Measurements from ENCODE around the gene TMEM25.
A peak's percentile ranks its signal among the peaks of the same experiment; 100 is the strongest.
"Not testable (repeated sequence)": the region's sequence is repeated elsewhere in the genome, so short reads cannot be mapped to it uniquely, and the experiment has no call there.

The TMEM25 gene

DNA sequence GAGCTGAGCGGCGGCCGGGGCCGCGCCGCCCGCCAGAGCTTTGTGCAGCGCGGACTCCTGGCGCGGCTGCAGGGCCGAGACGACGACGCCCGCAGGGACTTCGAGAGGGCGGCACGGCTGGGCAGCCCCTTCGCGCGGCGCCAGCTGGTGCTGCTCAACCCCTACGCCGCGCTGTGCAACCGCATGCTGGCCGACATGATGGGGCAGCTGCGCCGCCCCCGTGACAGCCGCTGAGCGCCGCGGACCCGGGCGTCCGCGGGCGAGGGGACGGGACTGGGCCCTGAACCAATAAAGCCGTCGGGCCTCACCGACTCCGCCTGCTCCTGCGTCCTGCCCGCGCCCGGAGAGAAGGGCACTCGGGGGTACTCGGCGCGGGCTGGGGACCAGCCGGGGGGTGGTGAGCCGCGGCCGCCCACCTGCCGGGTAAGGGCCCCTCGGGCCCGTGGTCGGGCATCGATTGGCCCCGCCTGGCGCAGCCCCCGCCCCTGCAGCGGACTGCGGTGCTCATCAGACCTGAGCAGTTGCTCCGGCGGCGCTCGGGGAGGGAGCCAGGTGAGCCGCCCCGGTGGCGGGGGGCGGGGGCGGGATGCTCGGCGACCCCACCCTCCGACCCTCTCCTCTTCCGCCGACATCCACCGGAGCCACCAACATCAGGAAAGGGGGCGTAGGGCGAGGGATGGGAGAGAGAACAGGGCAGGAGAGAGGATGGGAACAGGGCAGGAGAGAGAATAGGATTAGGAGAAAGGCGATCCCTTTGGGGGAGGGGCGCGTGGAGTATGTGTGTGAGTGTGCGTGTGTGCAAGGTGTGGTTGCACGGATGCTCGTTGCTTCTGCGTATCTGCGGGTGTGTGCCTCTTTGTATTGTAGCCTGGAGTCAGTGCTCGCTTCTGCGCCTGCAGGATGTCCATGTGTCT lies at the start of gene TMEM25:
TSS of gene TMEM25 (plus strand) at position 510 of the 914 bp plus-strand sequence. CDS start 610 bp downstream, outside the sequence.
- DNase-seq (ENCODE audit: low read depth in 2 of 2): peak; percentile 45 to 48

DNA sequence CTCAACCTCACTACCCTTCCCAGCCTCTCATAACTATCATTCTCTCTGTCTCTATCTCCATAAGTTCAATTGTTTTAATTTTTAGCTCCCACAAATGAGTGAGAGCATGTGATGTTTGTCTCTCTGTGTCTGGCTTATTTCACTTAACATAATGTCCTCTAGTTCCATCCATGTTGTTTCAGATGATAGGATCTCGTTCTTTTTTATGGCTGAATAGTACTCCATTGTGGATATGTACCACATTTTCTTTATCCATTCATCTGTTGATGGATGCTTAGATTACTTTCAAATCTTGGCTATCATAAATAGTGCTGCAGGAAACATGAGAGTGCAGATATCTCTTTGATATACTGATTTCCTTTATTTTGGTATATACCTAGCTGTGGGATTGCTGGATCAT lies 49.8 kb upstream of the TMEM25 start:
- not testable (repeated sequence) for DNase-seq (ENCODE audit: low read depth in 2 of 2)

DNA sequence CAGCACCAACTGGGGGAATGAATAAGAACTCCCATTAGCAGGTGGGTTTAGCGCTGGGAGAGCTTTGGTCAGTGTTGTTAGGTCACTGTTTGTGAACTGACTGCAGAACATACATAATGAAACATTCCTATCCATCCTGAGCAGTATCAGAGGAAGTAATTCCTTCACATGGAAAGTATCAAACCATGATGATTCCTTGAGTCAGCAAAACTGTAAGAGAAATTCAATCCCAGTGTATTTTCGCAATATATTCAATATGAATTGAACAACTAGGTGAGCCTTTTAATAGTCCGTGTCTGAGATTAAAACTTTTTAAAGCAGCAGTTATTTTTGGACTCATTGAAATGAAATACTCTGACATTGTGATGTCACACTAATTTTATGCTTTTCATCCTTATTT lies 46.6 kb upstream of the TMEM25 start:
- DNase-seq (ENCODE audit: low read depth in 2 of 2): no peak

DNA sequence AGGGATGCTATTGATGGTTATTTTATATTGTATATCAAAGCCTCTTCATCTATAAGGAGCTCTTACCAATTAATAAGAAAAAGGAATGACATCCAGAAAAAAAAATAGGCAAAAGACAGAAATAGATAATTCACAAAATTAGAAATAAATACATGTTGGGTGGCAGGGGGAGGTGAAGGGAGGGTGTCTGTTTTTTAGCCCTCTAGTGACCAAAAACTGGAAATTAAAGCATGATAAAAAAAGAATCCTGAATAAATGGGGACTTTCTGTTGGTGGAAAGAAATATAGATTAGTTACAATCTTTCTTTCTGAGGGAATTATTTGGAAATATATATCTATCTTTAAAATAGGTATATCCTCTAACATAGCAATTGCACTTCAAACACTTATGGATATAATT lies 45.7 kb upstream of the TMEM25 start:
- no peak for DNase-seq (ENCODE audit: low read depth in 2 of 2)

DNA sequence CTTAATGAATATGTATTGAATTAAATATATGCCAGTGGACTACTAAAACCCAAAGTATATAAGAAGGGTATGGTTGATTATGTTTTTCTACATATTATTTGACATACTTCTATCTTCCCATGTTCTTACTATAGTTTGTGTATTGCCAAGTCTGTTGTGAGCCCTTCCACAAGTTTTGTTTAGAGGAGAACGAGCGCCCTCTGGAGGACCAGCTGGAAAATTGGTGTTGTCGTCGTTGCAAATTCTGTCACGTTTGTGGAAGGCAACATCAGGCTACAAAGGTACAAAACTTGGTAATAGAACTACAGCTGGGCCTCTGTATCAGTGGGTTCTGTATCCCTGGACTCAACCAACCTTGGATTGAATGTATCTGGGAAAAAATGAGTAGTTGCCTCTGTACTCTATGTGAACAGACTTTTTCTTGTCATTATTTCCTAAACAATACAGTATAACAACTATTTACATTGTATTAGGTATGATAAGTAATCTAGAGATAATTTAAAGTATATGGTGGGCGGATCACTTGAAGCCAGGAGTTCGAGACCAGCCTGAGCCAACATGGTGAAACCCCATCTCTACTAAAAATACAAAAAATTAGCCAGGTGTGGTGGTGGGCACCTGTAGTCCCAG lies 42.4 kb upstream of the TMEM25 start:
- DNase-seq (ENCODE audit: low read depth in 2 of 2): peak; percentile 63 to 64

DNA sequence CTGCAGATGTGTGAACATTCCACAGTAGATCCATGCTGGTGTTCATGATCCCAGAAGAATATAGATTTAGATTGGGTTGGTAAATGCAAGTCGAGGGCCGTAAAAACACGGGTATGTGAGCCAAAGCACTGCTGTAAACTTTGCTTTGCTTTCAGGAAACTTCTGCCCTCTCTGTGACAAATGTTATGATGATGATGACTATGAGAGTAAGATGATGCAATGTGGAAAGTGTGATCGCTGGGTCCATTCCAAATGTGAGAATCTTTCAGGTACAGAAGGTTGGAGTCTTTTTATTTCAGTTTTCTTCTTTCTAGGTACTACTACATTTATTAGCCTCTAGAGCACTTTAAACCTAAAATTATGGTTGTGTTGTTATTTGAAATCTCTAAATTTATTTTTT lies 40.0 kb upstream of the TMEM25 start:
- DNase-seq (ENCODE audit: low read depth in 2 of 2): no peak

DNA sequence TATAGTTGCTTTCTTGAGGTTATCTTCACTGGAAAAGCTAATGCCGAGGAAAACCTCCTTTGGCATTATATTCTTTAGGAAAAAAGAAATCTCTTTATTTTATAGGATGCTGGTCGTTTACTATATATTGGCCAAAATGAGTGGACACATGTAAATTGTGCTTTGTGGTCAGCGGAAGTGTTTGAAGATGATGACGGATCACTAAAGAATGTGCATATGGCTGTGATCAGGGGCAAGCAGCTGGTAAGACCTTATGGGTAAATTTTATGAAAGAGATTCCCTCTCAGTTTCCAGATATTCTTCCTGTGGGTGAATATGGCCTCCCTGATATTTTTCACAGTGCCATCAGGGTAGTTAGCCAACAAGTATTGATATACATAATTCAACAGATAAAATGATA lies 33.2 kb upstream of the TMEM25 start:
- no peak for DNase-seq (ENCODE audit: low read depth in 2 of 2)

DNA sequence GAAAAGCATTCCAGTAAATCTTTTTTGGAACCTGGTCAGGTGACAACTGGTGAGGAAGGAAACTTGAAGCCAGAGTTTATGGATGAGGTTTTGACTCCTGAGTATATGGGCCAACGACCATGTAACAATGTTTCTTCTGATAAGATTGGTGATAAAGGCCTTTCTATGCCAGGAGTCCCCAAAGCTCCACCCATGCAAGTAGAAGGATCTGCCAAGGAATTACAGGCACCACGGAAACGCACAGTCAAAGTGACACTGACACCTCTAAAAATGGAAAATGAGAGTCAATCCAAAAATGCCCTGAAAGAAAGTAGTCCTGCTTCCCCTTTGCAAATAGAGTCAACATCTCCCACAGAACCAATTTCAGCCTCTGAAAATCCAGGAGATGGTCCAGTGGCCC lies 27.8 kb upstream of the TMEM25 start:
- DNase-seq (ENCODE audit: low read depth in 2 of 2): no peak

DNA sequence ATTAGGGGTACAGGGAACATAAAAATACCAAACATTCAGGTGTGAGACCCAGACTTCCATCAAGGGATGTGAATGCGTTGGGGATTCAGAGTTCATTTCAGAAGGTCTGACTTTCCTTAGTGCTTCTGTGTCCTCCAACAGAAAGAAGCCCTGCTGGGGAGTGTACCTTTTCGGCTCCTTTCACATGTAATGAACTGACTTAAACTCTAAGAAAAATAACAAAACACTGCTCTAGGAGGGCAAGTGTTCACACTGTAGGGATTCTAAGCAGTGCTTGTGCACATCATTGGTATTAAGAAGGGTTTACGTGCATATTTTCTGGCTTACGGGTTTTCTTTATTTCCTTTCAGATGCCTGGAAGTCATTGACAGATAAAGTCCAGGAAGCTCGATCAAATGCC lies 19.4 kb upstream of the TMEM25 start:
- DNase-seq (ENCODE audit: low read depth in 2 of 2): no peak

DNA sequence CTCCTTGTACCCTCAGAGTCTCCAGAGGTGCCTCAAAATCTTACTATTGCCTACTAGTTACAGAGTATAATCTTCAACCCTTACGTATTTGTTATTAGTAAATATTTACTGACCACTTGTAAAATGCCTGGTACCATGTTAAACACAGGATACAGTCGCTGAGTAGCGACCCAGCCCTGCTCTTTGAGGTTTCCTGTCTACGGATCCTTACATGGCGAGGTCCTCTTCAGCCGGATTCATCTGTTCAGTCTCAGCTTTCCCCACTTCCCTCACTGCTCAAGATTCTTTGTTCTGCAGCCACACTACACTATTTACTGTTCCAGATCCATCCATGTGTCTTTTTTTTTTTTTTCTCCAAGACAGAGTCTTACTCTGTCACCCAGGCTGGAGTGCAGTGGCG lies 16.9 kb upstream of the TMEM25 start:
- DNase-seq (ENCODE audit: low read depth in 2 of 2): no peak

DNA sequence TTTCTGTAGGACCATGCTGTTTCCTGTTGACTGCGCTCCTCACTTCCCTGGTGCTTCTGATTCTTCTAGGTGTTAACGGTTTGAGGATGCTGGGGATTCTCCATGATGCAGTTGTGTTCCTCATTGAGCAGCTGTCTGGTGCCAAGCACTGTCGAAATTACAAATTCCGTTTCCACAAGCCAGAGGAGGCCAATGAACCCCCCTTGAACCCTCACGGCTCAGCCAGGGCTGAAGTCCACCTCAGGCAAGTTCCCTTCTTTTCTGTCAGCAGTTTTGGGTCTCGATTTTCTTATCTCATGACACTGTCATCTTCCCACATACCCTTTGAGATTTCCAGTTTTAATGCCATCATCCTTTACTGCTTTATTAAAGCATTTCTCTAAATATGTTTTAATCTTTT lies 11.4 kb upstream of the TMEM25 start:
- no peak for DNase-seq (ENCODE audit: low read depth in 2 of 2)

DNA sequence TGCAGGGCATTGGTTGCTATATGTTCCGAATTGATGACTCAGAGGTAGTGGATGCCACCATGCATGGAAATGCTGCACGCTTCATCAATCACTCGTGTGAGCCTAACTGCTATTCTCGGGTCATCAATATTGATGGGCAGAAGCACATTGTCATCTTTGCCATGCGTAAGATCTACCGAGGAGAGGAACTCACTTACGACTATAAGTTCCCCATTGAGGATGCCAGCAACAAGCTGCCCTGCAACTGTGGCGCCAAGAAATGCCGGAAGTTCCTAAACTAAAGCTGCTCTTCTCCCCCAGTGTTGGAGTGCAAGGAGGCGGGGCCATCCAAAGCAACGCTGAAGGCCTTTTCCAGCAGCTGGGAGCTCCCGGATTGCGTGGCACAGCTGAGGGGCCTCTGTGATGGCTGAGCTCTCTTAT lies 9.1 kb upstream of the TMEM25 start:
- no peak for DNase-seq (ENCODE audit: low read depth in 2 of 2)

DNA sequence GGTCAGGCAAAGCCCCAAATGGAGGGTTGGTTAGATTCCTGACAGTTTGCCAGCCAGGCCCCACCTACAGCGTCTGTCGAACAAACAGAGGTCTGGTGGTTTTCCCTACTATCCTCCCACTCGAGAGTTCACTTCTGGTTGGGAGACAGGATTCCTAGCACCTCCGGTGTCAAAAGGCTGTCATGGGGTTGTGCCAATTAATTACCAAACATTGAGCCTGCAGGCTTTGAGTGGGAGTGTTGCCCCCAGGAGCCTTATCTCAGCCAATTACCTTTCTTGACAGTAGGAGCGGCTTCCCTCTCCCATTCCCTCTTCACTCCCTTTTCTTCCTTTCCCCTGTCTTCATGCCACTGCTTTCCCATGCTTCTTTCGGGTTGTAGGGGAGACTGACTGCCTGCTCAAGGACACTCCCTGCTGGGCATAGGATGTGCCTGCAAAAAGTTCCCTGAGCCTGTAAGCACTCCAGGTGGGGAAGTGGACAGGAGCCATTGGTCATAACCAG lies 8.4 kb upstream of the TMEM25 start:
- DNase-seq (ENCODE audit: low read depth in 2 of 2): no peak

DNA sequence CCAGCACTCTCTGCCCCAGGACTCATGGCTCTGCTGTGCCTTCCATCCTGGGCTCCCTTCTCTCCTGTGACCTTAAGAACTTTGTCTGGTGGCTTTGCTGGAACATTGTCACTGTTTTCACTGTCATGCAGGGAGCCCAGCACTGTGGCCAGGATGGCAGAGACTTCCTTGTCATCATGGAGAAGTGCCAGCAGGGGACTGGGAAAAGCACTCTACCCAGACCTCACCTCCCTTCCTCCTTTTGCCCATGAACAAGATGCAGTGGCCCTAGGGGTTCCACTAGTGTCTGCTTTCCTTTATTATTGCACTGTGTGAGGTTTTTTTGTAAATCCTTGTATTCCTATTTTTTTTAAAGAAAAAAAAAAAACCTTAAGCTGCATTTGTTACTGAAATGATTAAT lies 6.6 kb upstream of the TMEM25 start:
- no peak for DNase-seq (ENCODE audit: low read depth in 2 of 2)

DNA sequence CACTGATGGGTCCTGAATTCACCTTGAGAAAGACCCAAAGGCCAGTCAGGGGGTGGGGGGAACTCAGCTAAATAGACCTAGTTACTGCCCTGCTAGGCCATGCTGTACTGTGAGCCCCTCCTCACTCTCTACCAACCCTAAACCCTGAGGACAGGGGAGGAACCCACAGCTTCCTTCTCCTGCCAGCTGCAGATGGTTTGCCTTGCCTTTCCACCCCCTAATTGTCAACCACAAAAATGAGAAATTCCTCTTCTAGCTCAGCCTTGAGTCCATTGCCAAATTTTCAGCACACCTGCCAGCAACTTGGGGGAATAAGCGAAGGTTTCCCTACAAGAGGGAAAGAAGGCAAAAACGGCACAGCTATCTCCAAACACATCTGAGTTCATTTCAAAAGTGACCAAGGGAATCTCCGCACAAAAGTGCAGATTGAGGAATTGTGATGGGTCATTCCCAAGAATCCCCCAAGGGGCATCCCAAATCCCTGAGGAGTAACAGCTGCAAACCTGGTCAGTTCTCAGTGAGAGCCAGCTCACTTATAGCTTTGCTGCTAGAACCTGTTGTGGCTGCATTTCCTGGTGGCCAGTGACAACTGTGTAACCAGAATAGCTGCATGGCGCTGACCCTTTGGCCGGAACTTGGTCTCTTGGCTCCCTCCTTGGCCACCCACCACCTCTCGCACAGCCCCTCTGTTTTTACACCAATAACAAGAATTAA lies 6.1 kb upstream of the TMEM25 start:
- DNase-seq (ENCODE audit: low read depth in 2 of 2): no peak

DNA sequence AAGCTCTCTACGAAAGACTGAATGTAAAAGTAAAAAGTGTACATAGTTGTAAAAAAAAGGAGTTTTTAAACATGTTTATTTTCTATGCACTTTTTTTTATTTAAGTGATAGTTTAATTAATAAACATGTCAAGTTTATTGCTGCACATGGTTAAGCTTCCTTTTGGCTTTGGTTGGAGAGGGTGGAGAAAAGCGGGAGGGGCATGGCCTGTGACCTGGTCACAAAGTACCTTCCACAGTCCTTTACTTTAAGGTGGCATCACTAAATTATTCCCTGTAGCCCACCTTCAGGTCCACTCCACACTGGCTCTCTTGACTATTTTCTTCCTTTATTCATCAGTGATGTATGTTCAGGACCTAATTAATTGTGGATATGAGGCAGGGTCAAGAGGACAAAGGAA lies 4.3 kb upstream of the TMEM25 start:
- DNase-seq (ENCODE audit: low read depth in 2 of 2): no peak

DNA sequence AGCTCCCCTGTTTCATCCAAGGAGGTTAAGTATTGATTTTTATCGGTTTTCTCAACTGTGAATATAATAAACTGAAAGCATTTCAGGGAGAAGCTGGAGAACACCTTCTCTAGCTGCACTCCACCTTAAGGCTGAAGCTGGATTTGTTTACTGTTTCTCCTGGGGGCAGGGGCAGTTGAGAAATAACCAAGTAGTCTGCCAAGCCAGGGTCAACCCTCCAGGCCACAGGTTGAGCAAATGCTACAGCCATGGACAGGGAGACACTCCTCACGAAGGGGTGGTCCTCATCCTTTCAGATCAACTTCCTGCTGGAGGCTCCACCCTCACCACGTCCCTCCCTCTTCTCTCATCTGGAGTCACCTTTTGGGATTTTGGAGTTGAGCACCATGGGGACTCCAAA lies 3.9 kb upstream of the TMEM25 start, which contains the start of gene TTC36:
TSS of gene TTC36 (plus strand) at position 366 of the 400 bp plus-strand sequence. CDS start at position 387, 21 bp downstream.
- DNase-seq (ENCODE audit: low read depth in 2 of 2): no peak

DNA sequence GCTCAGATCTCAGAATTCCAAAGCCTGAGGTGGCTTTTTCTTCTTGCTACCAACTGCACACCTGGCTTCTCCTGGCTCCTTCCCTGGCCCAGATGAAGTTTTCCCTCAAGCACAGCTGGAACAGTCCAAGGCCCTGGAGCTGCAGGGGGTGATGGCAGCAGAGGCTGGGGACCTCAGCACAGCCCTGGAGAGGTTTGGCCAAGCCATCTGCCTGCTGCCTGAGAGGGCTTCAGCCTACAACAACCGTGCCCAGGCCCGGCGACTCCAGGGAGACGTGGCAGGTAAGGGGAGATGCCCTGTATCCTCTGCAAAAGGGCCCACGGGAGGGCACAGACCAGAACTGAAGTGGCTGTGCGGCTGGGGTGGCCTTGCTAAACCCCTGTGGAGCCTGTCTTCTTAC lies 2.5 kb upstream of the TMEM25 start:
- no peak for DNase-seq (ENCODE audit: low read depth in 2 of 2)

DNA sequence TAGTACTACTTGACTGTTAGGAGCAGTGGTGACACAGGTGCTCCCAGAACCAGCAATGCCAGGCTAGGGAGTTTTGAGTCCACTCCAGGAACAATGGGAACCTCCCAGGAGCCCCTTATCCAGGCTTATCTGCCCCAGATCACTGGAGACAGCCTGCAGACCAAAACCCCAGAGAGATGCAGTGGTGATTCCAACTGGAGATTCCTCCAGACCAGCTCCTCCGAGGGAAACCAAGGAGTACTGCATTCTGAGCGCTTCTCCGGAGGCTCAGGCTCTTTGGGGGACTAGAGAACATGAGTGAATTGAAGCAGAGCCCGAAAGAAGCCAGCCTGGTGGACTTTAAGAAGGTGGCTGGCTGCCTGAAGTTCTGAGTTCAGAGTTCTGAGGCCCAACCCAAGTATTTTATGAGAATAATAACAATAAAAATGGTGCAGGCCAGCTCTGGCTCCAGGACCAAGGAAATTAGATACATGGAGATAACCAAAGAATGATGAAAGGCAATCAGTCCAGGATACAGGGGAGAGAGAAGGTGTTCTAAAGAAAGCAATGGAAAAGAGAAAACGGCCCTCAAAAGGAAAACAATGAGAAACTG lies 1.3 kb upstream of the TMEM25 start:
- DNase-seq (ENCODE audit: low read depth in 2 of 2): no peak

DNA sequence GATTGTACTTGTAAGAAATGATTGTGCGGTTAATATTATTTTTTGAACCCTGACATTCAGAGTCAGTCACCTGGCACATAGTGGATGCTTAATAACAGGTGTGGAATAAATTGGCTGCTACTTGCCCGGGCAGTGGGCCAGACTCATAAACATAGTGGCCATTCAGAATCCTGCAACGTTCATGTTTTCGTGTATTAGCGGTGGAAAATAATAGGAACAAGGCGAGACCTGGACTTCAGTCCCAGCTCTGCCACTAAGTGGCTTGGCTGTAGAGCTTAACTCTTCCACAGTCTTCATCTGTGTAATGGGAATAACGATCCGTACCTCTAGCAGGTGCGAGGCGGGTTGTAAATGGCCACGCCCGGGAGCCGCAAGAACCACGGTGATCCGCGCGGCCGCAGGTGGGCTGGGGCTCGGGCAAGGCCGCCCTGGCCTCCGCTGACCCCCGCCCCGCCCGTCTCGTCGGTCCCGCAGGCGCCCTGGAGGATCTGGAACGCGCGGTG lies 761 bp upstream of the TMEM25 start:
- no peak for DNase-seq (ENCODE audit: low read depth in 2 of 2)

DNA sequence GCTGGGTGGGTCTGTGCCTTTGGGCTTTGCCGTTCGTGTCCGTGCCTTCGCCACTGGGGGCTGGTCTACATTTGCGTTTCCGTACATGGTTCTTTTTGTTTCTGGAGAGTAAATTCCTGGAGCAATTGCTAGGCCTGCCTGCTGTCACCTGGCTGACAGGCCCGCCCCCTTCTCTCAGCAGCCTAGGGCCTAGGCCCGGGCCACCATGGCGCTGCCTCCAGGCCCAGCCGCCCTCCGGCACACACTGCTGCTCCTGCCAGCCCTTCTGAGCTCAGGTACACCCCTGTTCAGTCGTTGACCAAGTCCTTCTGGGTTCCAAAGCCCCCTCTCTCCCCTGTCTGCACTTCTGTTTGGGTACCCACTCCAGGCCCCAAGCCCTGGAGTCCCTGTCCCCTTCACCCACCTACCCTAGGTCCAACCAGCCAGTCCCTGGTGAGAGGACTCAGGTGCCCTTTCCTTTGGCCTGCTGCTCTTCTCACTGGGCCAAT lies 649 bp downstream of the TMEM25 start:
- no peak for DNase-seq (ENCODE audit: low read depth in 2 of 2)

DNA sequence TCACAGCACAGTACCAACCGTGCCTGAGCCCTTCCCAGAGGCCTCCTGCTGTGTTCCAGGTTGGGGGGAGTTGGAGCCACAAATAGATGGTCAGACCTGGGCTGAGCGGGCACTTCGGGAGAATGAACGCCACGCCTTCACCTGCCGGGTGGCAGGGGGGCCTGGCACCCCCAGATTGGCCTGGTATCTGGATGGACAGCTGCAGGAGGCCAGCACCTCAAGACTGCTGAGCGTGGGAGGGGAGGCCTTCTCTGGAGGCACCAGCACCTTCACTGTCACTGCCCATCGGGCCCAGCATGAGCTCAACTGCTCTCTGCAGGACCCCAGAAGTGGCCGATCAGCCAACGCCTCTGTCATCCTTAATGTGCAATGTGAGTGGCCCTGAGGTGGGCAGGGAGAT lies 1.1 kb downstream of the TMEM25 start:
- no peak for DNase-seq (ENCODE audit: low read depth in 2 of 2)

All from activated CD8-positive, alpha-beta memory T cell treated with anti-CD3 and anti-CD28 coated beads for 4 hours (primary cell).